Natural killer cell (primary cell): ENCODE measurements around the gene DICER1. TPM values are rescaled to one million over a fixed set of nuclear protein-coding genes. Genes with fewer than 3 reads are reported as not detected.

Experiments
- ATAC-seq, 3 donors: fragments of 150-1000 bp in 2 of 3; fragments of 200-7000 bp in 1 of 3; cut with Tn5 transposase; 1 replicate in 1 of 3; 2 replicates in 2 of 3; pipeline ENCODE4 v1.10.0; 2021; ENCODE audit warnings: mild to moderate bottlenecking in 2 of 3, moderate library complexity in 2 of 3
- DNase-seq, 2 donors: peaks; one replicate each; pipeline versions ENCODE4 v3.0.0 to v3.0.0-alpha.2; 2013 to 2021; ENCODE audit warnings: mixed read lengths in 1 of 2
- H3K27ac ChIP-seq: one replicate; pipeline ENCODE4 v1.5.1; 2013; ENCODE audit warnings: mild to moderate bottlenecking, low read length
- H3K27me3 ChIP-seq: one replicate; pipeline ENCODE4 v1.6.1; 2013; ENCODE audit warnings: low read length; ENCODE audit not compliant: control insufficient read depth, insufficient read depth
- H3K36me3 ChIP-seq: one replicate; pipeline ENCODE4 v1.6.1; 2013; ENCODE audit warnings: low read length; ENCODE audit not compliant: control insufficient read depth, insufficient read depth
- H3K4me1 ChIP-seq: one replicate; pipeline ENCODE4 v1.6.1; 2013; ENCODE audit warnings: low read length; ENCODE audit not compliant: control insufficient read depth, insufficient read depth
- H3K4me3 ChIP-seq: one replicate; pipeline ENCODE4 v1.5.1; 2013; ENCODE audit warnings: low read length
- H3K9me3 ChIP-seq: one replicate; pipeline ENCODE4 v1.6.1; 2013; ENCODE audit warnings: low read length; ENCODE audit not compliant: control insufficient read depth, insufficient read depth
- H3K27ac Mint-ChIP-seq, 2 donors: one replicate each; pipeline ENCODE4 v1.8.0; 2022; ENCODE audit warnings: mild to moderate bottlenecking in 2 of 2, mixed read lengths in 2 of 2, moderate library complexity in 1 of 2
- H3K27me3 Mint-ChIP-seq, 2 donors: one replicate each; pipeline ENCODE4 v1.8.0; 2022; ENCODE audit warnings: low read depth in 2 of 2, mixed read lengths in 2 of 2
- H3K36me3 Mint-ChIP-seq: one replicate; pipeline ENCODE4 v1.8.0; 2022; ENCODE audit warnings: mixed read lengths
- H3K4me1 Mint-ChIP-seq, 2 donors: one replicate each; pipeline ENCODE4 v1.8.0; 2022; ENCODE audit warnings: mixed read lengths in 2 of 2
- H3K4me3 Mint-ChIP-seq: one replicate; pipeline ENCODE4 v1.8.0; 2022; ENCODE audit warnings: mild to moderate bottlenecking, moderate library complexity, mixed read lengths
- H3K9me3 Mint-ChIP-seq, 2 donors: one replicate each; pipeline ENCODE4 v1.8.0; 2022; ENCODE audit warnings: mixed read lengths in 2 of 2
- CTCF ChIP-seq: fragments of 200-600 bp; IDR thresholded peaks from one replicate; pipeline ENCODE4 v1.8.0; 2022; ENCODE audit warnings: antibody characterized with exemption
- WGBS: methylation state at CpG from one replicate; pipeline ENCODE4 v1.1.7; 2013; ENCODE audit warnings: missing lambda C conversion rate; ENCODE audit not compliant: insufficient coverage; 5-methylcytosine and 5-hydroxymethylcytosine counted together
- intact Hi-C: fragments of 100-400 bp; cut with micrococcal nuclease; formaldehyde crosslinking; loops from one replicate; pipeline ENCODE4 v1.14.2; 2022
- total RNA-seq, 4 donors: library from RNA; stranded (reverse); fragments of 120-200 nt in 1 of 4; gene quantifications; one replicate each; pipeline versions ENCODE4 v1.2.3 to v1.2.4, GENCODE V29; 2013 to 2022

Gene DICER1
- total RNA-seq, 3 donors from 2014 or later (not counting 1 experiment from before 2014, with no cell fraction given): 47.7 to 59.3 (median 52.9) TPM

GRCh38 chr14:95142208-95142607 lies 15.1 kb downstream of the DICER1 start:
- H3K4me3 Mint-ChIP-seq: no peak overlapping the region
- 97% methylated on average over 2 of the region's 2 CpGs for WGBS
- no peak for DNase-seq
- no peaks in the 10 kb centered on the region for H3K27me3 ChIP-seq
- peaks cover 11% of the 10 kb centered on the region for H3K36me3 Mint-ChIP-seq
- H3K4me1 ChIP-seq: no peaks in the 10 kb centered on the region
- no peak overlapping the region for H3K4me3 ChIP-seq
- no peak for ATAC-seq
- no peaks in the 10 kb centered on the region for H3K27me3 Mint-ChIP-seq
- peaks cover 59 to 73% of the 10 kb centered on the region in 2 donors for H3K4me1 Mint-ChIP-seq
- H3K36me3 ChIP-seq: peaks cover 2% of the 10 kb centered on the region
- TF ChIP-seq CTCF: no peak
- peaks cover 3% of the 10 kb centered on the region for H3K9me3 ChIP-seq
- H3K27ac ChIP-seq: no peak overlapping the region
- peaks cover 5% of the 10 kb centered on the region in 2 donors for H3K9me3 Mint-ChIP-seq
- peak overlapping the region in 1 of 2 donors; percentile 27 for H3K27ac Mint-ChIP-seq
- intact Hi-C loops: no loop called here

GRCh38 chr14:95141684-95142083 lies 15.6 kb downstream of the DICER1 start:
- peaks cover 3% of the 10 kb centered on the region for H3K9me3 ChIP-seq
- Mint-ChIP-seq H3K27me3 (no peaks in the 10 kb centered on the region), H3K36me3 (peaks cover 11% of the 10 kb centered on the region), H3K4me3 (no peak overlapping the region), H3K9me3 (peaks cover 5% of the 10 kb centered on the region in 2 donors), H3K27ac (peak overlapping the region in 1 of 2 donors; percentile 27), H3K4me1 (peaks cover 61 to 75% of the 10 kb centered on the region in 2 donors)
- TF ChIP-seq CTCF: no peak
- no CpG with 5 or more reads among the region's 1 CpG for WGBS
- no peak overlapping the region for H3K27ac ChIP-seq
- ATAC-seq: no peak
- H3K4me3 ChIP-seq: no peak overlapping the region
- peaks cover 2% of the 10 kb centered on the region for H3K36me3 ChIP-seq
- no peak for DNase-seq
- H3K27me3 ChIP-seq: no peaks in the 10 kb centered on the region
- H3K4me1 ChIP-seq: no peaks in the 10 kb centered on the region
- intact Hi-C loops: no loop called here

- Histone ChIP-seq H3K27me3 (no peaks in the 10 kb centered on the region), H3K36me3 (peaks cover 2% of the 10 kb centered on the region), H3K4me3 (no peak overlapping the region), H3K9me3 (no peaks in the 10 kb centered on the region), H3K4me1 (no peaks in the 10 kb centered on the region), H3K27ac (no peak overlapping the region)
- WGBS: 39% methylated on average over 2 of the region's 5 CpGs
- H3K27ac Mint-ChIP-seq: peak overlapping the region; percentile 8 to 37
- H3K4me1 Mint-ChIP-seq: peaks cover 59 to 79% of the 10 kb centered on the region in 2 donors
- H3K36me3 Mint-ChIP-seq: peaks cover 10% of the 10 kb centered on the region
- ATAC-seq (no peak), DNase-seq (no peak)
- H3K4me3 Mint-ChIP-seq: no peak overlapping the region
- H3K27me3 Mint-ChIP-seq: no peaks in the 10 kb centered on the region
- H3K9me3 Mint-ChIP-seq: peaks cover 5% of the 10 kb centered on the region in 2 donors
- TF ChIP-seq CTCF: no peak
- intact Hi-C loops: no loop called here
Observed at GRCh38 chr14:95140060-95140858, 17.1 kb downstream of the DICER1 start.
